ENCODE results near the gene ANKS6. TPM values are rescaled to one million over a fixed set of nuclear protein-coding genes. Genes with fewer than 3 reads are reported as not detected.

ANKS6 gene
- total RNA-seq, 1 donor from 2014 or later, result 5.7 TPM

DNA sequence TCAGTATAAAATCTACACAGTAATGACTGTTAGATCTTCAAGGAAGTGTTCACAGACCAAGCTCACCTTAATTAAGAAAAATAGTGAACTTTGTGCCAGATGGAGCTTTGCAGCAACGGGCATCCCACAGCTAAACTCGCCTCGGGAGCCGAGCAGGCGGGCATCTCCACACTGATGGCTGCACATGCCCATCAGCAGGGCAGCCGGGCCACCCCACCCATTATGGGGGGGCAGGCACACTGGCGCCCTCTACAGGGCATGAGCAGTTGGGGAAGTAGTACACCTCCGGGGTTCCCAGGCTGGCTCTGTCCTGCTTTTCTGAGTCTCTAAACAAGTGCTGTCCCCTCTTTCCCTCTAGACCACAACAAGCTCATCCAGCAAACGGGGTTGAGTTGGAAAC is 21.6 kb downstream of the ANKS6 start:
- ATAC-seq, result peak; percentile 39
- DNase-seq (ENCODE audit: low spot score), result no peak

GRCh38 chr9:98773721-98774120 is 22.6 kb downstream of the ANKS6 start:
- no peak for ATAC-seq
- DNase-seq (ENCODE audit: low spot score), result no peak

- ATAC-seq, result no peak
- DNase-seq (ENCODE audit: low spot score), result no peak
These were observed 23.8 kb downstream of the ANKS6 start for GRCh38 chr9:98772364-98773155.

DNA sequence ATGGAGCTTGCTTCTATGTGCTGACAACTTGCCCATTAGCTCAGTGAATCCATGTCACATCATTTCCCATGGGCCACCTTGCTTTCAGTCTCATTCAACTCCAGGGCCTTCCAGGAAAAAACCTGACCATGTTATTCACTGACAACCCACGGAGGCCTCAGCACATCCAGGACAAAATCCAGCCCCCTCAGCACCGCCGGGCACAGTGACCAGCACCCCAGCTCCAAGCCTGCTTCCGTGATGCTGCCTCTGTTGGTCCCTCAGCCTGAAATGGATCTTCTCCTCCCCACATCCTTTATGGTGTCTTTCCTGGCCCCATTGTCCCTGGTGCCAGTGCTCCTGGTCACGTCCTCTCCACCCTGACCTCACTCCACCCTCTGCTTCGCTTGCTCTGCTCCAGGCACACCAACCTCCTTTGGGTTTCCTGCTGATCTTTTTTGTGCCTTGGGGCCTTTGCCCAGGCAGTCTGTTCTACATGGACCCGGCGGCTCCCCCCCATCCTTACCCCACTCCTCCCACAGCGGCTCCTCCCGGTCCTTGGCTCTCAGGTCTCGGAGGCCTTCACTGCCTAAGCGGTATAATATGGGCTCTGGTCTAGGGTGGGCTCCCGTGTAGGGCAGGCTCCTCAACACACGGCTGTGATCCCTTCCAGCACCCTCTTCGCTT is 25.0 kb downstream of the ANKS6 start:
- DNase-seq (ENCODE audit: low spot score) (no peak), ATAC-seq (no peak)

DNA sequence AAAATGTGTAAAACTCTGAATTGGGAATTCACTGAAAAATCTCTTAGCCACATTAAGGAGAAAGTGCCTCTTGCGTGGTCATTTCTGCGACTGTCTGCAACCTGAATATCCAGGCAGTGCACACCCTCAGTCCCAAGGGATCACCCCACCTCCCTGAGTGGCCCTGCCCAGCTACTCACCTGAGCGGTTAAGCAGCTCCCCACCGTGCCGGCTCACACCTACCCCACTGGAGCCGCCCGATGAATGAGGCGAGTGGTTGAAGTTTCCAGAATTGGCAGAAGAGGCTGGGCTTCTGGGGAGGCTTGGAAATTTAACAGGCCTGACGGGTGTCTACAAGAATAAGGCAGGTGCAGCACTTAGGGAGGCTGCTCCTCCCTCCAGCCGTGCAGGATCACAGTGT is 25.6 kb downstream of the ANKS6 start:
- no peak for DNase-seq (ENCODE audit: low spot score)
- no peak for ATAC-seq

- ATAC-seq (no peak), DNase-seq (ENCODE audit: low spot score) (no peak)
These were observed 28.0 kb downstream of the ANKS6 start for GRCh38 chr9:98768344-98768743.

- ATAC-seq (no peak), DNase-seq (ENCODE audit: low spot score) (no peak)
These were observed 28.4 kb downstream of the ANKS6 start for GRCh38 chr9:98767915-98768314.

- DNase-seq (ENCODE audit: low spot score) (no peak), ATAC-seq (no peak)
These were observed 29.2 kb downstream of the ANKS6 start for GRCh38 chr9:98767196-98767595.

- no peak for ATAC-seq
- DNase-seq (ENCODE audit: low spot score), result no peak
These were observed 29.8 kb downstream of the ANKS6 start for GRCh38 chr9:98766586-98766985.

- ATAC-seq, result no peak
These were observed 31.1 kb downstream of the ANKS6 start for GRCh38 chr9:98765256-98765655.

DNA sequence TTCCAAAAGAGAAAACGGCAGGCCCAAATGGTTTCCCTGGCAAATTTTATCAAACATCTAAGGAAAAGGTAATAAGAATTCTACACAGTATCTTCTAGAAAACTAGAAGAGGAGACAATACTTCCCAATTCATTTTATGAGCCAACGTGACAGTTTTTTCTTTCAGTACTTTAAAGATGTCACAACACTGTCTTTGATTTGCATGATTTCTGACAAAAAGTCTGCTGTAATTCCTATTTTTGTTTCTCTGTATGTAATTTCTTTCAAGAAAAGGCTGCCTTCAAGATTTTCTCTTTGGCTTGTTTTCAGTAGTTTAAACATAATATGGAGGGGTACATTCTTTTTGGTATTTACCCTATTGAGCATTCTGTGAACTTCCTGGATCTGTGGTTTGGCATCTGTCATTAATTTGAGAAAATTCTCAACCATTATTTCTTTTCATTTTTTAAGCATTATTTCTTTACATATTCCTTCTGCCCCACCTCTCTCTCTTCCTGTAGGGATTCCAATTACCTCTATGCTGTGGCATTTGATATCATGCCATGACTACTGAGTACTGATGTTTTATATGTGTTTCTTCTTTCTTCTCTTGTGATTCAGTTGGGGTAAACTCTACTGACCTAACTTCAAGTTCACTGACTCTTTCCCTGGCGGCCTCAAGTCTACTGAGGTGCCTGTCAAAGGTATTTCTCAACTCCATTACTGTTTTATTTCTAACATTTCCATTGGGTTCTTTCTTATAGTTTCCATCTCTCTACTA is 32.2 kb downstream of the ANKS6 start:
- DNase-seq (ENCODE audit: low spot score), result no peak
- ATAC-seq, result no peak

More at GRCh38 chr9:98765256-98765655, 31.1 kb downstream of the ANKS6 start:
- DNase-seq (ENCODE audit: low spot score), result no peak

DNA sequence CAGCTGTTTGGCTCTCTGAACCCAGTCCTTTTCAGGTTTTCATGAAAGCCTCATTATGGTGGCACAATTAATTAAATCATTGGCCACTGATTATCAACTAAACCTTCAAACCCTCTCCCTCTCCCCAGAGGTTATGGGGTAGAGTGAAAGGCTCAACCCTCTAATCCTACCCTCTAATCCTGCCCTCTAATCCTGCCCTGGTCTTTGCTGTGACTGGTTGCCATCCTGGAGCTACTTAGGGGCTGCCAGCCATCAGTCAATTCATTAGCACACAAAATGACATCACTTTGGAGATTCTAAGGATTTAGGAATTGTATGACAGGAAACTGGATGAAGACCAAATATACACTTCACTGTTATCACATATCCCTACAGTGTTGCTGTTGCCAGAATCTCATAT is 36.1 kb downstream of the ANKS6 start:
- ATAC-seq (no peak), DNase-seq (ENCODE audit: low spot score) (no peak)

DNA sequence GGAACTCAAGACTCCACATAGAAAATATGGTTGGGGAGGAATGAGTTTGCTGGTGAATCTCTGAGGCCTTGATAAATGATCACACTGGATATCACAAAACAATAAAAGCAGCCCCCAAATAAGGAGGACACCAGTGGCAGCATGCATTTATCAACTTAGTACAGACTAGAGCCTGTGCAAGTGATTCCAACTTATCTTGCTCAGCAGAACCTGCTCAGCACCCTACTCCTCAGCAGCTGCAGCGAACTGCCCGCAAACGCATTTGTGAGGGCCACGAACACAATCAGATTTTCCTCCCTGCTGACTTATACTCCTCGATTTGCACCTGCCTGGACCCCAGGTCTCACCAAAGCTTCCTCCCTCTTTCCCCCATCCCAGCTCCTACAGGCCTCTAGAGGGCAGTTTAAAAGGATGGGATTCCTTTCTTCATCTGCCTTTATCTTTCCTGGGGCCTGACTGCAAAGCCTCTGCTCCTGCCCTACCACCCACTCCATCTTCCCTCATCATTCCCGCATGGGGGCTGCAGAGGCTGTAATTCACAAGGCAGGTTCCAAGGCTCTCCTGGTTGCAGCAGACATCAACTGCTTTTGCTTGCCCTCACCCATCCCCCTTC is 41.2 kb downstream of the ANKS6 start:
- ATAC-seq (no peak), DNase-seq (ENCODE audit: low spot score) (no peak)

- ATAC-seq (no peak), DNase-seq (ENCODE audit: low spot score) (no peak)
These were observed 45.1 kb downstream of the ANKS6 start for GRCh38 chr9:98751210-98751609.

- ATAC-seq, result no peak
- DNase-seq (ENCODE audit: low spot score), result no peak
These were observed 45.8 kb downstream of the ANKS6 start for GRCh38 chr9:98750364-98751060.

GRCh38 chr9:98747476-98747875 is 48.9 kb downstream of the ANKS6 start:
- no peak for ATAC-seq
- DNase-seq (ENCODE audit: low spot score), result no peak

- no peak for ATAC-seq
- DNase-seq (ENCODE audit: low spot score), result no peak
These were observed 50.9 kb downstream of the ANKS6 start for GRCh38 chr9:98745470-98745869.

DNA sequence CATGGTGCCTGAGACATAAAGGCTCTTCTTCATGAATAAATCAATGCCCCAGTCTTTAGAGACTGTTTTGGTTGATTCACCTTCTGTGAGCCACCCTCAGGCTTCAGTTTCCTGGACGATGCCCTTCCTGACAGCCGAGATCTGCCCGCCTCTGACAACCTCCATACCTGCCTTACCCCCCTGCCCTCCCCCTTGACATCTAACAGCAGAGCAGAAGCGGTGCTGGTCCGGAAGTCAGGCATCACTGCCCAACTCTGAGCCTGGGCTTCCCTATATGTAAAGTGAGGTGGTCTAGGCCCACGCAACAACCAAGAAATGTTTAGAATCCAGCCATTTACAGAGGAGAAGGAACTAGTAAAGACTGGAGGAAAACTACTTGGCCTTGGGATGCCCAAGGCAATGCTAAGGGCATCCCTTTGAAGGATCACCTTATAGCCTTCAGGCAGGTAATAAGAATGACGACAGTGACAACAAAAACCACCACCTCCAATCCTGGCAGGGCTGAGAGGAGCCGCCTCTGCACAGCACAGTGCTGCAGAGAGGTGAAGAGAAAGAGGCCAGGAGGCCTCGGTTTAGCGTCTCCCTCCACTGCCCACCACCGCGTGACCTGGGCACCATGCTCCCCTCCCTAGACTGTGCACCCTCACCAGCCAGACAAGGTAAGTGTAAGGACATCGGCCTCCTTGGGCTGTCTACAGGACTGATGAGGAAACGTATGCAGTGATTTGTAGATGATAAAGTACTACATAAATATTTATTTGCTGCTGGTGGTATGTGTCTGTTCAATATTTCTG is 52.3 kb downstream of the ANKS6 start:
- DNase-seq (ENCODE audit: low spot score) (no peak), ATAC-seq (no peak)

DNA sequence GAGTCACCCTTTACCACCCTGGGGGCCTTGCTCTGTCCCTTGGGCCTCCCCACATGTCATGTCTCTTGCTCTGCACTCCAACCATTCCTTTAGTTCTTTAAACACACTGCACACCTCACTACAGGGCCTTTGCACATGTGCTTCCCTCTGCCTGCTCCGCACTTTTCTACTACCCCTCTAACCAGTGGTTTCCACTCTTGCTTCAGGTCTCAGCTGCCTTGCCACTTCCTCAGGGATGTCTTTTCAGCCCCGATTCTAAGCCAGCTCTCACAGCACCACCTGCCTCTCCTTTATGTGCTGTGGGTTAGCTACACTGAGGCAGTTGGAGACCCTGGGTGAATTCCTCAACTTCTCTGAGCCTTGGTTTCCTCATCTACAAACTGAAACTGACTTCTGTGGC is 53.0 kb downstream of the ANKS6 start:
- ATAC-seq (no peak), DNase-seq (ENCODE audit: low spot score) (no peak)

Data from left lobe of liver (tissue), 2 donors.